Lower lobe of right lung (tissue), 2 donors: ENCODE data around the gene OR2AT4. TPM values are rescaled to one million over a fixed set of nuclear protein-coding genes. Genes with fewer than 3 reads are reported as not detected.
A peak's percentile ranks its signal among the peaks of the same experiment; 100 is the strongest.

ENCODE experiments used
- ATAC-seq, 2 donors: fragments of 200-7000 bp; cut with Tn5 transposase; one replicate each; pipeline ENCODE4 v1.9.1; 2020 to 2022; ENCODE audit warnings: mild to moderate bottlenecking in 2 of 2, moderate library complexity in 2 of 2
- DNase-seq: peaks from one replicate; pipeline ENCODE4 v3.0.0-alpha.2; 2020
- H3K27ac ChIP-seq: fragments of 200-600 bp; one replicate; pipeline ENCODE4 v1.8.0; 2022
- H3K27me3 ChIP-seq: fragments of 200-600 bp; one replicate; pipeline ENCODE4 v1.8.0; 2022; ENCODE audit warnings: low read depth
- H3K36me3 ChIP-seq: fragments of 200-600 bp; one replicate; pipeline ENCODE4 v1.8.0; 2022; ENCODE audit warnings: mild to moderate bottlenecking
- H3K4me1 ChIP-seq: fragments of 200-600 bp; one replicate; pipeline ENCODE4 v1.8.0; 2022
- H3K4me3 ChIP-seq: fragments of 200-600 bp; one replicate; pipeline ENCODE4 v1.8.0; 2022; ENCODE audit warnings: mild to moderate bottlenecking
- H3K9me3 ChIP-seq: fragments of 200-600 bp; one replicate; pipeline ENCODE4 v1.8.0; 2022
- CTCF ChIP-seq: fragments of 200-600 bp; IDR thresholded peaks from one replicate; pipeline ENCODE4 v1.8.0; 2022; ENCODE audit warnings: antibody characterized with exemption, mild to moderate bottlenecking
- intact Hi-C: fragments of 100-400 bp; cut with DNase I; formaldehyde crosslinking; loops from one replicate; pipeline ENCODE4 v1.11.0; 2022
- total RNA-seq: library from RNA; stranded (reverse); fragmentation: NEBNext Ultra II Directional; extraction: Animal tissue kit (Norgen Biotek cat#: 25700); gene quantifications from one replicate; pipeline ENCODE4 v1.2.1, GENCODE V29; 2021
- donor health status: DM: no; HTN: yes; CAD: no; lungs with severe emphysema.

Gene OR2AT4
- total RNA-seq, 1 donor from 2014 or later, result not detected

- no peaks in the 10 kb centered on the region for H3K4me1 ChIP-seq
- no peak for ATAC-seq
- H3K4me3 ChIP-seq, result no peak overlapping the region
- no peak for TF ChIP-seq CTCF
- no peak for DNase-seq
- H3K27ac ChIP-seq, result no peak overlapping the region
- H3K27me3 ChIP-seq, result no peaks in the 10 kb centered on the region
- no peaks in the 10 kb centered on the region for H3K36me3 ChIP-seq
- intact Hi-C loops, result no loop called here
- H3K9me3 ChIP-seq, result no peaks in the 10 kb centered on the region
These were observed 64.1 kb downstream of the OR2AT4 start for GRCh38 chr11:75032550-75032935.

GRCh38 chr11:75031771-75032549, 64.7 kb downstream of the OR2AT4 start:
- peak; percentile 70 for TF ChIP-seq CTCF
- H3K4me3 ChIP-seq, result no peak overlapping the region
- peak; percentile 64 to 82 for ATAC-seq
- no peaks in the 10 kb centered on the region for H3K36me3 ChIP-seq
- H3K27ac ChIP-seq, result no peak overlapping the region
- peak; percentile 77 for DNase-seq
- no peaks in the 10 kb centered on the region for H3K27me3 ChIP-seq
- no peaks in the 10 kb centered on the region for H3K4me1 ChIP-seq
- no peaks in the 10 kb centered on the region for H3K9me3 ChIP-seq
- intact Hi-C loops, result no loop called here

Other genes starting within 250 kb of the OR2AT4 start
- gene XRRA1, start 147.8 kb downstream of the OR2AT4 start, total RNA-seq, result 10.0 TPM
- gene SPCS2, start 147.6 kb downstream of the OR2AT4 start, total RNA-seq, result 149 TPM
- gene NEU3, start 107.9 kb downstream of the OR2AT4 start, total RNA-seq, result 10.7 TPM
- gene SLCO2B1, start 54.2 kb upstream of the OR2AT4 start, total RNA-seq, result 332 TPM
- 0.47 TPM for gene TPBGL, start 143.9 kb upstream of the OR2AT4 start, total RNA-seq